KMS-11 (cell line): ENCODE data around the gene SCFD2.

Source experiments
- H2AFZ ChIP-seq: fragments of 200-600 bp; sonication (generic); 2 replicates; pipeline ENCODE4 v1.6.1; 2016; ENCODE audit warnings: antibody characterized with exemption, mixed run types, low read depth
- H3K27ac ChIP-seq: fragments of 200-600 bp; sonication (generic); 2 replicates; pipeline ENCODE4 v1.6.1; 2016; ENCODE audit warnings: mild to moderate bottlenecking, mixed run types
- H3K27me3 ChIP-seq: fragments of 200-600 bp; sonication (generic); 2 replicates; pipeline ENCODE4 v1.6.1; 2017; ENCODE audit warnings: mild to moderate bottlenecking, low read depth, mixed run types, moderate library complexity; ENCODE audit not compliant: insufficient read depth
- H3K36me3 ChIP-seq: fragments of 200-600 bp; sonication (generic); 2 replicates; pipeline ENCODE4 v1.6.1; 2017; ENCODE audit warnings: mild to moderate bottlenecking, mixed run types; ENCODE audit not compliant: insufficient read depth
- H3K4me1 ChIP-seq: fragments of 200-600 bp; sonication (generic); 2 replicates; pipeline ENCODE4 v1.6.1; 2016; ENCODE audit warnings: mild to moderate bottlenecking, low read depth, mixed run types; ENCODE audit not compliant: poor library complexity, severe bottlenecking
- H3K4me2 ChIP-seq: fragments of 200-600 bp; sonication (generic); 2 replicates; pipeline ENCODE4 v1.7.0; 2016; ENCODE audit warnings: mild to moderate bottlenecking, mixed run types
- H3K4me3 ChIP-seq: fragments of 200-600 bp; sonication (generic); IDR thresholded peaks from 2 replicates; pipeline ENCODE4 v1.6.1; 2017; ENCODE audit warnings: low read depth, low read length, mixed read lengths; ENCODE audit not compliant: insufficient read depth
- H3K79me2 ChIP-seq: fragments of 200-600 bp; sonication (generic); 2 replicates; pipeline ENCODE4 v1.6.1; 2016; ENCODE audit warnings: low read depth, mixed run types; ENCODE audit not compliant: insufficient read depth
- H3K9ac ChIP-seq: fragments of 200-600 bp; sonication (generic); 2 replicates; pipeline ENCODE4 v1.6.1; 2016; ENCODE audit warnings: mild to moderate bottlenecking, mixed run types
- H4K20me1 ChIP-seq: fragments of 200-600 bp; sonication (generic); 2 replicates; pipeline ENCODE4 v1.6.1; 2016; ENCODE audit warnings: mild to moderate bottlenecking, mixed run types; ENCODE audit not compliant: insufficient read depth
- CTCF ChIP-seq: fragments of 200-600 bp; sonication (generic); conservative IDR thresholded peaks from 2 replicates; pipeline ENCODE4 v1.6.1; 2017; ENCODE audit warnings: low read depth, mild to moderate bottlenecking, antibody characterized with exemption, low read length, moderate library complexity, mixed read lengths

Gene SCFD2

GRCh38 chr4:52842792-52843191 lies 523.1 kb downstream of the SCFD2 start:
- TF ChIP-seq CTCF, result no peak
- no peaks in the 10 kb centered on the region for H4K20me1 ChIP-seq

GRCh38 chr4:52841682-52842456 lies 524.0 kb downstream of the SCFD2 start:
- Histone ChIP-seq H2AFZ (no peak overlapping the region), H3K36me3 (no peaks in the 10 kb centered on the region), H3K79me2 (no peaks in the 10 kb centered on the region), H3K4me1 (no peaks in the 10 kb centered on the region), H3K27ac (no peak overlapping the region), H3K27me3 (no peaks in the 10 kb centered on the region), H3K4me2 (no peak overlapping the region), H4K20me1 (no peaks in the 10 kb centered on the region), H3K9ac (no peak overlapping the region), H3K4me3 (no peak overlapping the region)
- TF ChIP-seq CTCF, result no peak

More at GRCh38 chr4:52842792-52843191, 523.1 kb downstream of the SCFD2 start:
- H3K4me1 ChIP-seq, result no peaks in the 10 kb centered on the region
- H3K27ac ChIP-seq, result no peak overlapping the region
- no peaks in the 10 kb centered on the region for H3K36me3 ChIP-seq
- H3K27me3 ChIP-seq, result no peaks in the 10 kb centered on the region
- no peaks in the 10 kb centered on the region for H3K79me2 ChIP-seq
- H3K9ac ChIP-seq, result no peak overlapping the region
- no peak overlapping the region for H3K4me3 ChIP-seq
- H3K4me2 ChIP-seq, result no peak overlapping the region
- no peak overlapping the region for H2AFZ ChIP-seq

GRCh38 chr4:52840531-52841370 lies 525.1 kb downstream of the SCFD2 start:
- Histone ChIP-seq H4K20me1 (no peaks in the 10 kb centered on the region), H3K27me3 (no peaks in the 10 kb centered on the region), H3K4me3 (no peak overlapping the region), H2AFZ (no peak overlapping the region), H3K9ac (no peak overlapping the region), H3K27ac (no peak overlapping the region), H3K4me1 (no peaks in the 10 kb centered on the region), H3K36me3 (no peaks in the 10 kb centered on the region), H3K79me2 (no peaks in the 10 kb centered on the region), H3K4me2 (no peak overlapping the region)
- TF ChIP-seq CTCF, result no peak

- H2AFZ ChIP-seq, result no peak overlapping the region
- H3K27ac ChIP-seq, result no peak overlapping the region
- H3K4me1 ChIP-seq, result no peaks in the 10 kb centered on the region
- no peak for TF ChIP-seq CTCF
- H3K27me3 ChIP-seq, result no peaks in the 10 kb centered on the region
- no peak overlapping the region for H3K4me3 ChIP-seq
- H3K36me3 ChIP-seq, result no peaks in the 10 kb centered on the region
- H3K79me2 ChIP-seq, result no peaks in the 10 kb centered on the region
- H3K9ac ChIP-seq, result no peak overlapping the region
- H4K20me1 ChIP-seq, result no peaks in the 10 kb centered on the region
- no peak overlapping the region for H3K4me2 ChIP-seq
These were observed 526.9 kb downstream of the SCFD2 start for GRCh38 chr4:52838729-52839586.
